Prostate gland (tissue), 2 donors: ENCODE data around the gene EIF3B.

Experiments
- CTCF ChIP-seq, 4 experiments: fragments of 200-600 bp in 2 of 4; fragments of 450-650 bp in 2 of 4; sonication (generic) in 2 of 4; IDR thresholded peaks; 1 replicate in 3 of 4; 2 replicates in 1 of 4; pipeline ENCODE4 v1.5.1; 2016 to 2019; ENCODE audit warnings: antibody characterized with exemption in 4 of 4, mild to moderate bottlenecking in 2 of 4, moderate library complexity in 2 of 4
- POLR2A ChIP-seq: fragments of 450-650 bp; IDR thresholded peaks from one replicate; pipeline ENCODE4 v1.6.1; 2016; ENCODE audit warnings: antibody characterized with exemption, mild to moderate bottlenecking

GRCh38 chr7:2381227-2381626 is 26.6 kb downstream of the EIF3B start:
- no peak for TF ChIP-seq CTCF (IDR thresholded peaks at IDR 0.05)
- no peak for TF ChIP-seq POLR2A
